DMS79 treated with DMSO at 0.1 percent for 48 hours (cell line): ENCODE measurements around the gene CEP83.

ENCODE experiments used
- DNase-seq: peaks from one replicate; lab custom pipeline; 2025; lab: John Stamatoyannopoulos, UW

CEP83 gene

GRCh38 chr12:94305130-94305957 is 154.3 kb downstream of the CEP83 start:
- DNase-seq: peak; percentile 30

GRCh38 chr12:94304566-94305061 is 155.1 kb downstream of the CEP83 start:
- no peak for DNase-seq

- no peak for DNase-seq
These were observed 155.7 kb downstream of the CEP83 start for GRCh38 chr12:94304012-94304411.

- no peak for DNase-seq
These were observed 159.8 kb downstream of the CEP83 start for GRCh38 chr12:94299846-94300245.

GRCh38 chr12:94297876-94298505 is 161.7 kb downstream of the CEP83 start:
- DNase-seq: no peak

- no peak for DNase-seq
These were observed 162.5 kb downstream of the CEP83 start for GRCh38 chr12:94297096-94297699.

GRCh38 chr12:94290353-94290752 is 169.3 kb downstream of the CEP83 start:
- DNase-seq: no peak

- DNase-seq: peak; percentile 83
These were observed 170.0 kb downstream of the CEP83 start for GRCh38 chr12:94289461-94290312.

GRCh38 chr12:94287245-94287628 is 172.4 kb downstream of the CEP83 start:
- no peak for DNase-seq

GRCh38 chr12:94286583-94287244 is 173.0 kb downstream of the CEP83 start:
- no peak for DNase-seq

GRCh38 chr12:94285943-94286582 is 173.6 kb downstream of the CEP83 start:
- no peak for DNase-seq

- no peak for DNase-seq
These were observed 174.8 kb downstream of the CEP83 start for GRCh38 chr12:94284859-94285258.

- no peak for DNase-seq
These were observed 175.6 kb downstream of the CEP83 start for GRCh38 chr12:94284046-94284445.

- no peak for DNase-seq
These were observed 177.0 kb downstream of the CEP83 start for GRCh38 chr12:94282675-94283074.

- DNase-seq: no peak
These were observed 179.6 kb downstream of the CEP83 start for GRCh38 chr12:94280063-94280462.

- DNase-seq: no peak
These were observed 182.2 kb downstream of the CEP83 start for GRCh38 chr12:94277426-94278000.

- DNase-seq: no peak
These were observed 182.9 kb downstream of the CEP83 start for GRCh38 chr12:94276725-94277124.

- no peak for DNase-seq
These were observed 186.4 kb downstream of the CEP83 start for GRCh38 chr12:94273272-94273671.

- no peak for DNase-seq
These were observed 187.4 kb downstream of the CEP83 start for GRCh38 chr12:94272280-94272679.

GRCh38 chr12:94271351-94271750 is 188.3 kb downstream of the CEP83 start:
- no peak for DNase-seq
